ENCODE data around the gene EFR3B. TPM values are rescaled to one million over a fixed set of nuclear protein-coding genes. Genes with fewer than 3 reads are reported as not detected.

EFR3B gene
- total and polyA plus RNA-seq, 2 of the 13 experiments (the other 11 are each of a cell fraction or from before 2014, with no cell fraction given) = 0.42 TPM

DNA sequence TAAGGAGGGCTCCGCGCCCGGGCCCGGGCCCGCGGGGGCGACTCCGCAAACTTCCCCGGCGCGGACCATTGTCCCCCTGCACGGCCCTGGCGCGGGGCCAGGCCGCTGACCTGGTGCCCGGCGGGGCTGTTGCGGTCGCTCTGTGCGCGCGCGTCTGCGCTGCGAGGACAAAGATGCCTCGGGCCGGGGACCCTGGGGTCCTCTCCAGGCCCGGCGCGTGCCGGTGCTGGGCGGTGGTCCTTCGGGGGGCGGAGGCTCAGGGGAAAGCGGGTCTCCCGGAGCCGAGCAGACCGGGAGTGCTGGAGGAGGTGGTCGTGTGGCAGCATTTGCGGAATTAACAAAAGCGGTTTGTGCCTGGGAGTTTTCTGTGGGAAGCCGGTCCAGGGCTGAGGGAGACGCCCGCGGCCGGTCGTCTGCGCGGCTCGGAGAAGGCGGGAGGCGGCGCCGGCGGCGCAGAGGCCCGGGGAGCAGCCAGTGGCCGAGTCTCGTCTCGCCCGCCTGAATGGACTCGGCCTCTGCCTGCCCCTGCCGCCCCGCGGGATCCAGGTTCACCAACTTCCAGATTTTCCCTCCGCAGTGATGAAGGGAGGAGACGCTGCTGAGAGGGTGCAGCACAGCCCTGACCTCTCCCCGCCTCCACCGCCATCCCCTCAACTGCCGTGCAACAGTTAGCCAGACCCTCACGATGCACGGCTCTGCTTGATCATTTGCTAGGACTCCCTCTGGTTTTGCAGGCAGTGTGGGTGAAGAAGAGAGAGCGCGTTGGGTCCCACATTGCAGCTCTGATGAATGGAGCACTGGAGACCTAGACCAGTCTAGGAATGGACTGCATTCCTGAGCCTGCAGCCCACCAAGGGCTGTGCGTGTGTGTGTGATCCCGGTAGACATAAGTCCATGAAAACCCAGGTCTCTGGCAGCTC is 705 bp downstream of the EFR3B start (continued):
- TF ChIP-seq HMGXB4 (CRISPR knock-in tag; IDR thresholded peaks at IDR 0.05; ENCODE audit: borderline replicate concordance in 1 of 2, low read depth in 1 of 2) = no peak
- no peak for TF ChIP-seq GLMP (CRISPR knock-in tag; IDR thresholded peaks at IDR 0.05; ENCODE audit: borderline replicate concordance)
- no peak for TF ChIP-seq ZNF296 (CRISPR knock-in tag; conservative IDR thresholded peaks at IDR 0.05)
- no peak for TF ChIP-seq TOE1 (CRISPR knock-in tag; IDR thresholded peaks at IDR 0.05)
- TF ChIP-seq ZNF773 (CRISPR knock-in tag; IDR thresholded peaks at IDR 0.05; ENCODE audit: borderline replicate concordance) = no peak
- TF ChIP-seq ZNF746 (CRISPR knock-in tag; IDR thresholded peaks at IDR 0.05) = no peak
- no peak for TF ChIP-seq PHF5A (CRISPR knock-in tag; IDR thresholded peaks at IDR 0.05; ENCODE audit: low read depth, unreplicated experiment)
- no peak for TF ChIP-seq NFATC3 (CRISPR knock-in tag; IDR thresholded peaks at IDR 0.05)
- no peak for TF ChIP-seq HNF1A (IDR thresholded peaks at IDR 0.05; ENCODE audit: low read depth)
- TF ChIP-seq HNF1A (CRISPR knock-in tag; IDR thresholded peaks at IDR 0.05; ENCODE audit: borderline replicate concordance) = no peak
- TF ChIP-seq GTF2F1 (IDR thresholded peaks at IDR 0.05; ENCODE audit: low read length) = no peak
- no peak for TF ChIP-seq TSC22D2 (CRISPR knock-in tag; IDR thresholded peaks at IDR 0.05; ENCODE audit: borderline replicate concordance)
- TF ChIP-seq MAX (IDR thresholded peaks at IDR 0.05) = peak; percentile 10; the same call in 1 of the 2 replicates
- peak; percentile 37; the same call in 1 of the 2 replicates for TF ChIP-seq YEATS4 (CRISPR knock-in tag; IDR thresholded peaks at IDR 0.05; ENCODE audit: borderline replicate concordance)
